ENCODE results near the gene URI1.

URI1 gene

DNA sequence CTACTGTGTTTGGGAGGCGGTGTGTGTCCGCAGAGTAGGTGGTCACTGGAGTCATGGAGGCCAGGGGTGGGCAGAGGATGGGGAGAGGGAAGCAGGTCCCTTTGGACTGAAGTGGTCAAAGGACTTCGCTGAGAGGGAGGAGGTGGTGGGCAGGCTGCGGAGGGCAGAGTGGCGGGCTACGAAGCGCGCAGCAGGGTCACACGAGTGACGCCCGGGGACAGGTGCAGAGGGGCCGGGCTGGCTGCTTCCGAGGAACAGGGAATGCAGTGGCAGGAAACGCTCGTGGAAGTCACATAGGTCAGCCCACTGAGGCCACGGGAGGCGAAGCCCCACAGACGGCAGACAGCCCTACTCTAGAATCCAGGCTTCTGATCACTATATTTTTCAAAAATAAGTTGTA, 111.5 kb downstream of the URI1 start:
- intact Hi-C loops (cut with micrococcal nuclease) = no loop called here
- Mint-ChIP-seq H3K4me1 (ENCODE audit: low read depth) (peaks cover 5% of the 10 kb centered on the region), H3K9me3 (no peaks in the 10 kb centered on the region), H3K4me3 (no peak overlapping the region), H3K36me3 (ENCODE audit: low read depth) (no peaks in the 10 kb centered on the region), H3K27ac (no peak overlapping the region), H3K27me3 (peaks cover 4% of the 10 kb centered on the region)

DNA sequence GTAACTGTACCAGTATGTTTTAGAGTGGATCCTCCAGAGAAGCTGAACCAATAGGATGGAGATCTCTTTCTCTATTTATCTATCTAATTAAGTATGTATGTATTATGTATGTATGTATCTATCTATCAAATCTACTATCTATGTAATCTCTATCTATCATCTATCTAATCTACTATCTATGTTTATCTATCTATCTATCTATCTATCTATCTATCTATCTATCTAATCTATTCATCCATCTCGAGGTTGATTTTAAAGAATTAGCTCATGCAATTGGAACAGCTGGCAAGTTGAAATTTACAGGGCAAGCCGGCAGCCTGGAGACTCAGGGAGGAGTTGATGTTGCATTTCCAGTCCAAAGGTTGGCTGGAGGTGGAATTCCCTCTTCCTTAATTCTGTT, 112.2 kb downstream of the URI1 start:
- Mint-ChIP-seq H3K9me3 (no peaks in the 10 kb centered on the region), H3K4me3 (no peak overlapping the region), H3K27ac (no peak overlapping the region), H3K4me1 (ENCODE audit: low read depth) (peaks cover 5% of the 10 kb centered on the region), H3K27me3 (peaks cover 4% of the 10 kb centered on the region), H3K36me3 (ENCODE audit: low read depth) (no peaks in the 10 kb centered on the region)
- intact Hi-C loops (cut with micrococcal nuclease) = no loop called here

- Mint-ChIP-seq H3K9me3 (no peaks in the 10 kb centered on the region), H3K36me3 (ENCODE audit: low read depth) (no peaks in the 10 kb centered on the region), H3K27ac (no peak overlapping the region), H3K4me1 (ENCODE audit: low read depth) (peaks cover 1% of the 10 kb centered on the region), H3K4me3 (no peak overlapping the region), H3K27me3 (peaks cover 4% of the 10 kb centered on the region)
- intact Hi-C loops (cut with micrococcal nuclease) = no loop called here
These were observed 114.5 kb downstream of the URI1 start for GRCh38 chr19:30056580-30056979.

GRCh38 chr19:30059741-30060457, 117.9 kb downstream of the URI1 start:
- Mint-ChIP-seq H3K27me3 (no peaks in the 10 kb centered on the region), H3K4me1 (ENCODE audit: low read depth) (no peaks in the 10 kb centered on the region), H3K27ac (no peak overlapping the region), H3K4me3 (no peak overlapping the region), H3K9me3 (no peaks in the 10 kb centered on the region), H3K36me3 (ENCODE audit: low read depth) (no peaks in the 10 kb centered on the region)
- intact Hi-C loops (cut with micrococcal nuclease) = no loop called here

- Mint-ChIP-seq H3K27me3 (no peaks in the 10 kb centered on the region), H3K36me3 (ENCODE audit: low read depth) (no peaks in the 10 kb centered on the region), H3K4me3 (no peak overlapping the region), H3K4me1 (ENCODE audit: low read depth) (no peaks in the 10 kb centered on the region), H3K27ac (no peak overlapping the region), H3K9me3 (no peaks in the 10 kb centered on the region)
- intact Hi-C loops (cut with micrococcal nuclease) = no loop called here
These were observed 118.6 kb downstream of the URI1 start for GRCh38 chr19:30060531-30061222.

DNA sequence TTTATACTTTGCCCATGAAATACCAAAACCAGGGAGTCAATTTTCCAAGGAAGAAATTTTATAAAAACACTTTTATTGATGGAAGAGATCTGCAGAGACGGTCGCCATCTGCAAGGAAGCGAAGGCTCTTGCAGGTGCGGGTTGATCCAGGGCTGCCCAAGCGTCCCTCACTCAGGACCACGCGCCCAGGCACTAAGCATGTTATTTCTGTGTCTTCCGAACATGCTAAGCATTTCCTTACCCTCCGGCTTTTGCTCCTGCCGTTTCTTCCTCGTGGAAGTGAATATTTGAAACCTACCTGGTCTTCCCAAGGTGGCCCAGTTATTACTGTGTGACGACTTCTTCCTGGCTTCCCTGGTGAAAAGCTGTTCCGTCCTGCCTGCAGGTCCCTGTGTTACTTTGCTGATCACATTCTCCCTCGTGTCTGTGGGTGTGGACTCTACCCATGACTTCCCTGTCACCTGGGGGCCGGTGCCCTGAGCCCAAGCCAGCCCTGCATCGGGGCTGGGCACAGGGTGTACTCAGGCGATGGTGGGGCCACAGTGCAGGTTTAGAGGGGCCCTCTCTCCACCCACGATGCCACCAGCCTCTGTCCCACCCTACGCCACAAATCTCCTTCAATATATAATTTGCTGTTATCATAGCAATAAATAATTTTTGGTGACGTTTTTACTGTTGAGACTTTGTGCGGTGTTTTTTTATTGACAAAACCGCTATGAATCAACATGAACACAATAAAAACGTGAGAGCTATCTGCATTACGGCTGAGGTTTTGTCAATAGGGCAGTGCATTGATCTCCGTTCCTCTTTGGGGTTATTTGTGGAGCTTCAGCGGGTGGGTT, 119.4 kb downstream of the URI1 start:
- Mint-ChIP-seq H3K27ac (no peak overlapping the region), H3K4me1 (ENCODE audit: low read depth) (no peaks in the 10 kb centered on the region), H3K27me3 (no peaks in the 10 kb centered on the region), H3K36me3 (ENCODE audit: low read depth) (no peaks in the 10 kb centered on the region), H3K4me3 (no peak overlapping the region), H3K9me3 (no peaks in the 10 kb centered on the region)
- intact Hi-C loops (cut with micrococcal nuclease) = no loop called here

GRCh38 chr19:30062065-30062906, 120.2 kb downstream of the URI1 start:
- no peak overlapping the region for H3K4me3 Mint-ChIP-seq
- no peaks in the 10 kb centered on the region for H3K36me3 Mint-ChIP-seq (ENCODE audit: low read depth)
- no peak overlapping the region for H3K27ac Mint-ChIP-seq
- H3K9me3 Mint-ChIP-seq = no peaks in the 10 kb centered on the region
- intact Hi-C loops (cut with micrococcal nuclease) = no loop called here
- H3K4me1 Mint-ChIP-seq (ENCODE audit: low read depth) = no peaks in the 10 kb centered on the region
- H3K27me3 Mint-ChIP-seq = no peaks in the 10 kb centered on the region

GRCh38 chr19:30062907-30063649, 121.0 kb downstream of the URI1 start:
- Mint-ChIP-seq H3K4me1 (ENCODE audit: low read depth) (no peaks in the 10 kb centered on the region), H3K27me3 (no peaks in the 10 kb centered on the region), H3K4me3 (no peak overlapping the region), H3K27ac (no peak overlapping the region), H3K9me3 (peaks cover 2% of the 10 kb centered on the region), H3K36me3 (ENCODE audit: low read depth) (no peaks in the 10 kb centered on the region)
- intact Hi-C loops (cut with micrococcal nuclease) = no loop called here

DNA sequence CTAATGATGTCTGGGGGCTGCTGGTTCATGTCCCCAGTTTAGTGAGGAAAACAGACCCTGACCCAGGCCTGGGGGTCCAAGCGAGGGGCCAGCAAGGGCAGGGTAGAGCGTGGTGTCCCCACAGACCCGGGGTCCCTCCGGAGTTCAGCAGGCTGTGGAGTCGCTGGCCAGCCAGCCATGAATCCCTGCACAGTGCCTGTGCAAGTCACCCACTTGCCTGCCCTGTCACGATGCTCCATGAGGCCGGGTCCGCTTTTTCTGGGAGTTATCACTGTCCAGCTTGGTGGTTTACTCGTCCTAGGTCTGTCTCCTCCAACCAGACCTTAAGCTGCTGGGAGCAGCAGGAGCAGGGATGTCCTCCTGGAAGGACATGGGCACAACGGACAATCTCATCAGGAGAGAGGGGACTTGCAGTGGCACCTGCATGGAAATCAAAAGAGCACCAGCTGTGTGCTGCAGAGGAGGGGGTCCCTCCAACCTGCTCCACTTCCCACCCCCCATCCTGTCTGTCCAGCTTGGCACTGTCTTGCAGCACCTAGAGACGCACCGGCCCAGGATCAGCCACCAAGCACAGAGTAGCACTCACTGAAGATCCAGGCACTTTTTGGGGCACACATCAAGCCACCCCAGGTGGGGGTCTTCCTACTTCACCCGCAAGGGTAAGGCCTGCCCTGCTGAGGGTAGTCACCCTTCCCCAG, 121.8 kb downstream of the URI1 start:
- Mint-ChIP-seq H3K9me3 (peaks cover 9% of the 10 kb centered on the region), H3K4me1 (ENCODE audit: low read depth) (no peaks in the 10 kb centered on the region), H3K36me3 (ENCODE audit: low read depth) (no peaks in the 10 kb centered on the region), H3K27me3 (no peaks in the 10 kb centered on the region), H3K4me3 (no peak overlapping the region), H3K27ac (no peak overlapping the region)
- intact Hi-C loops (cut with micrococcal nuclease) = no loop called here

DNA sequence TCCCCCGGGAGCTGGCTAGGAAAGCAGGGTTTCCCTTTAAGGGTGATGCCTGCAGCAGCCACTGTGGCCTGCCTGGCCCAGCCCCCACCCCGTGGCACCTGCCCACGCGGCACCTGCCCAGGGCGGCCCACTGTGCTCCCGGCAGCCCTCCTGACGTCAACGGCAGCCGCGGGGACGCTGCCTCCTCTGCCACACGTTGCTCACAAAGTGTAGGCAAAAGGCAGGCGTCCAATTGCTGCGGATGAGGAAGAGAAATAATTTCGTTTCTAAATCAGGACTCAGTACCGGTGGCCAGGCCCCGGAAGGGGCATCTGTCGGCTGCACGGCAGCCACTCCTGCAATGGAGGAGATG, 122.3 kb downstream of the URI1 start:
- Mint-ChIP-seq H3K9me3 (peaks cover 11% of the 10 kb centered on the region), H3K27ac (no peak overlapping the region), H3K36me3 (ENCODE audit: low read depth) (no peaks in the 10 kb centered on the region), H3K27me3 (no peaks in the 10 kb centered on the region), H3K4me1 (ENCODE audit: low read depth) (no peaks in the 10 kb centered on the region), H3K4me3 (no peak overlapping the region)
- intact Hi-C loops (cut with micrococcal nuclease) = no loop called here

DNA sequence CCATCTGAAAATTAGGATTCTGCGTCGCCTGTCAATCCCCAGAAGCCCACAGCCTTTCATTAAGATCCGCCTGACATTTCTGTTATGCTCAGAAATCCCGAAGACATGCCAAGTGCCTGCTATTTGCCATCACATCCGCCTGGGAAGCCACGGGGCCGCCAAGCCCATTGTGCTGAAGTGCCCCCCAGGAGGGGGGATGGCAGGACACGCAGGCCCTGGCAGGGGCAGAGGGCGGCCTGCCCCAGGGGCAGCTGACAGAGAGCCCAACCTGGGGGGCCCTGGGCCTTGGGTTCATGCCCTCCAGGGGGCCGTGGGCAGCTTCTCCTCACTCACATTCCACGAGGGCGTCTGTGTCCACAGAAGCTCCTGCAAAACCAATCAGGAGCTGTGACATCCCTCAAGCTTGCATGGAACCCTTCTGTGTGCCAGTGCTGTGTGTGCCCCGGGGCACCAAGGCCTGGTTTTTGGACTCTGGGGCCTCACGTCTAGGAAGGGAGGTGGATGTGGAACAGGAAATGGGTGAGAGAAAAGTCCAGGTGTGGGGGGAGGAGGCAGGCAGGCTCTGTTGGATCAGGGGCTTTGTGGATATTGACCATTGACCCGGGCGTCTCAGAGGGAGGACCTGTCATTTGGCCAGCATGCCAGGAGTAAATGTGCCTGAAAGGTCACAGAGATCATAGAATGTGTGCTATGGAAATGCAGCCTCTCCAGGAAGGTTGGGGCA, 122.9 kb downstream of the URI1 start:
- intact Hi-C loops (cut with micrococcal nuclease) = no loop called here

More for the DNA sequence above, 122.9 kb downstream of the URI1 start:
- Mint-ChIP-seq H3K9me3 (peaks cover 11% of the 10 kb centered on the region), H3K27ac (no peak overlapping the region), H3K36me3 (ENCODE audit: low read depth) (no peaks in the 10 kb centered on the region), H3K4me3 (no peak overlapping the region), H3K27me3 (no peaks in the 10 kb centered on the region), H3K4me1 (ENCODE audit: low read depth) (no peaks in the 10 kb centered on the region)

Data from dendritic cell treated with granulocyte-macrophage colony-stimulating factor and Interleukin-4, amounts not matched to agents 40 ng/mL and 50 ng/mL, for 4 days (primary cell).